HL-60 (cell line): Measurements from ENCODE around the gene SPOCK2.
"Not testable (repeated sequence)": the region's sequence is repeated elsewhere in the genome, so short reads cannot be mapped to it uniquely, and the experiment has no call there.

Source experiments
- DNase-seq, 2 experiments: peaks; one replicate each; pipeline ENCODE4 v3.0.0-alpha.2; 2010 to 2020; ENCODE audit warnings: low read depth in 1 of 2, low spot score in 1 of 2
- H3K27ac ChIP-seq: fragments of 250-450 bp; sonication (Bioruptor Pico); replicated peaks from 2 replicates; pipeline ENCODE4 v1.5.1; 2020; ENCODE audit warnings: mild to moderate bottlenecking, moderate library complexity
- H3K27me3 ChIP-seq: fragments of 250-450 bp; sonication (Bioruptor Pico); 2 replicates; pipeline ENCODE4 v1.5.1; 2021; ENCODE audit warnings: mild to moderate bottlenecking, moderate library complexity; ENCODE audit not compliant: insufficient read depth, poor library complexity, severe bottlenecking
- H3K4me3 ChIP-seq: replicated peaks from 2 replicates; pipeline ENCODE4 v1.5.1; 2011; ENCODE audit warnings: mild to moderate bottlenecking, control low read depth, low read length; ENCODE audit not compliant: insufficient read depth
- GABPA ChIP-seq: IDR thresholded peaks from 2 replicates; pipeline ENCODE4 v1.6.1; 2012; ENCODE audit warnings: low read depth
- POLR2AphosphoS5 ChIP-seq: IDR thresholded peaks from 2 replicates; pipeline ENCODE4 v1.6.1; 2012; ENCODE audit warnings: low read depth
- SPI1 ChIP-seq: IDR thresholded peaks from 2 replicates; pipeline ENCODE4 v1.6.1; 2012; ENCODE audit warnings: low read depth, mild to moderate bottlenecking, borderline replicate concordance
- TF ChIP-seq, protein P1 (sequence below): IDR thresholded peaks from 2 replicates; pipeline ENCODE4 v1.6.1; 2012; ENCODE audit warnings: low read depth; ENCODE audit not compliant: insufficient replicate concordance
- TF ChIP-seq, protein P2 (sequence below): IDR thresholded peaks from one replicate; pipeline ENCODE4 v1.5.1; 2011; ENCODE audit warnings: low read length, control low read depth, inconsistent platforms; ENCODE audit not compliant: insufficient read depth

Gene SPOCK2

DNA sequence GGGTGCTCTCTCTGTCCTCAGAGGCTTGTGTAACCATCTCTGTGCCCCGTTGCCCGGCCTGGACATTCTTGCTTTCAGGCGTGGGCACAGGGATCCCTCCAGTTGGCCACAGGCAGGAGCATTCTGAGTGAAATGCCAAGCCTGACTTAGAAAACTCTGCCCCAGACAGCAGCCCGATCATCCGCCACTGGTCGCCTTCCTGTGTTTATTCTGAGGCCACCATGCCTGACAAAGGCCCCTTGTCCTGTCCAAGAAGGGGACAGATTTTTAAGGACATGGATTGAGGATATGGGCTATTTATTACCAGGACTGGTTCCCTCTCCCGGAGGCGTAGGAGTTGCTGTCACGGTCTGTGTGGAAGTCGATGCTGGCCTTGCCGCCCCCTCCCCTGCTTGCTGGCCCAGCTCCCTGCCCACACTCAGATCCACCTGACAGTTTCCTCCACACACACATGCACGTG, 54.3 kb downstream of the SPOCK2 start:
- Histone ChIP-seq H3K4me3 (no peak overlapping the region), H3K27me3 (peaks cover 13% of the 10 kb centered on the region), H3K27ac (no peak overlapping the region)
- no peak for DNase-seq
- TF ChIP-seq SPI1 (no peak), GABPA (no peak), POLR2AphosphoS5 (no peak)
- TF ChIP-seq, protein P1, sequence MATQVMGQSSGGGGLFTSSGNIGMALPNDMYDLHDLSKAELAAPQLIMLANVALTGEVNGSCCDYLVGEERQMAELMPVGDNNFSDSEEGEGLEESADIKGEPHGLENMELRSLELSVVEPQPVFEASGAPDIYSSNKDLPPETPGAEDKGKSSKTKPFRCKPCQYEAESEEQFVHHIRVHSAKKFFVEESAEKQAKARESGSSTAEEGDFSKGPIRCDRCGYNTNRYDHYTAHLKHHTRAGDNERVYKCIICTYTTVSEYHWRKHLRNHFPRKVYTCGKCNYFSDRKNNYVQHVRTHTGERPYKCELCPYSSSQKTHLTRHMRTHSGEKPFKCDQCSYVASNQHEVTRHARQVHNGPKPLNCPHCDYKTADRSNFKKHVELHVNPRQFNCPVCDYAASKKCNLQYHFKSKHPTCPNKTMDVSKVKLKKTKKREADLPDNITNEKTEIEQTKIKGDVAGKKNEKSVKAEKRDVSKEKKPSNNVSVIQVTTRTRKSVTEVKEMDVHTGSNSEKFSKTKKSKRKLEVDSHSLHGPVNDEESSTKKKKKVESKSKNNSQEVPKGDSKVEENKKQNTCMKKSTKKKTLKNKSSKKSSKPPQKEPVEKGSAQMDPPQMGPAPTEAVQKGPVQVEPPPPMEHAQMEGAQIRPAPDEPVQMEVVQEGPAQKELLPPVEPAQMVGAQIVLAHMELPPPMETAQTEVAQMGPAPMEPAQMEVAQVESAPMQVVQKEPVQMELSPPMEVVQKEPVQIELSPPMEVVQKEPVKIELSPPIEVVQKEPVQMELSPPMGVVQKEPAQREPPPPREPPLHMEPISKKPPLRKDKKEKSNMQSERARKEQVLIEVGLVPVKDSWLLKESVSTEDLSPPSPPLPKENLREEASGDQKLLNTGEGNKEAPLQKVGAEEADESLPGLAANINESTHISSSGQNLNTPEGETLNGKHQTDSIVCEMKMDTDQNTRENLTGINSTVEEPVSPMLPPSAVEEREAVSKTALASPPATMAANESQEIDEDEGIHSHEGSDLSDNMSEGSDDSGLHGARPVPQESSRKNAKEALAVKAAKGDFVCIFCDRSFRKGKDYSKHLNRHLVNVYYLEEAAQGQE, result no peak
- TF ChIP-seq, protein P2, sequence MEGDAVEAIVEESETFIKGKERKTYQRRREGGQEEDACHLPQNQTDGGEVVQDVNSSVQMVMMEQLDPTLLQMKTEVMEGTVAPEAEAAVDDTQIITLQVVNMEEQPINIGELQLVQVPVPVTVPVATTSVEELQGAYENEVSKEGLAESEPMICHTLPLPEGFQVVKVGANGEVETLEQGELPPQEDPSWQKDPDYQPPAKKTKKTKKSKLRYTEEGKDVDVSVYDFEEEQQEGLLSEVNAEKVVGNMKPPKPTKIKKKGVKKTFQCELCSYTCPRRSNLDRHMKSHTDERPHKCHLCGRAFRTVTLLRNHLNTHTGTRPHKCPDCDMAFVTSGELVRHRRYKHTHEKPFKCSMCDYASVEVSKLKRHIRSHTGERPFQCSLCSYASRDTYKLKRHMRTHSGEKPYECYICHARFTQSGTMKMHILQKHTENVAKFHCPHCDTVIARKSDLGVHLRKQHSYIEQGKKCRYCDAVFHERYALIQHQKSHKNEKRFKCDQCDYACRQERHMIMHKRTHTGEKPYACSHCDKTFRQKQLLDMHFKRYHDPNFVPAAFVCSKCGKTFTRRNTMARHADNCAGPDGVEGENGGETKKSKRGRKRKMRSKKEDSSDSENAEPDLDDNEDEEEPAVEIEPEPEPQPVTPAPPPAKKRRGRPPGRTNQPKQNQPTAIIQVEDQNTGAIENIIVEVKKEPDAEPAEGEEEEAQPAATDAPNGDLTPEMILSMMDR, result no peak

DNA sequence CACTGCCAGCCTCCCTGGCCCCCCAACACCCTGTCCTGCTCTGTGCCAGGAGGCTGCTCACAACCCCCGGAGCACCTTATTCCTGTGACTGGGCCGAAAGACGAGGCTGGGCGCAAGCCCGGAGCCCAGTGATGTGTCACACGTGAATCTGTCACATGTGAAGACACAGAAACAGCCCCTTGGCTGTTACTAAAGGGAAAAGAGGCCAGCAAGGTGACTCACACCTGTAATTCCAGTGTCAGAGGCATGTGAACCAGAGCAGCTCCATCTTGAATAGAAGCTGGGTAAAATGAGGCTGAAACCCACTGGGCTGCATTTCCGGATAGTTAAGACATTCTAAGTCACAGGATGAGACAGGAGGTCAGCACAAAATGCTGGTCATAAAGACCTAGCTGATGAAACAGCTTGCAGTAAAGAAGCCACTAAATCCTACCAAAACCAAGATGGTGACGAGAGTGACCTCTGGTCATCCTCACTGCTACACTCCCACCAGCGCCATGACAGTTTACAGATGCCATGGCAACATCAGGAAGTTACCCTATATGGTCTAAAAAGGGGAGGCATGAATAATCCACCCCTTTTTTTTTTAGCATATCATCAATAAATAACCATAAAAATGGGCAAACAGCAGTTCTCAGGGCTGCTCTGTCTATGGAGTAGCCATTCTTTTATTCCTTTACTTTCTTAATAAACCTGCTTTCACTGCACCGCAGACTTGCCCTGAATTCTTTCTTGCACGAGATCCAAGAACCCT, 55.8 kb downstream of the SPOCK2 start:
- H3K27me3 ChIP-seq, result peaks cover 13% of the 10 kb centered on the region
- DNase-seq, H3K27ac ChIP-seq, H3K4me3 ChIP-seq: not testable (repeated sequence)

DNA sequence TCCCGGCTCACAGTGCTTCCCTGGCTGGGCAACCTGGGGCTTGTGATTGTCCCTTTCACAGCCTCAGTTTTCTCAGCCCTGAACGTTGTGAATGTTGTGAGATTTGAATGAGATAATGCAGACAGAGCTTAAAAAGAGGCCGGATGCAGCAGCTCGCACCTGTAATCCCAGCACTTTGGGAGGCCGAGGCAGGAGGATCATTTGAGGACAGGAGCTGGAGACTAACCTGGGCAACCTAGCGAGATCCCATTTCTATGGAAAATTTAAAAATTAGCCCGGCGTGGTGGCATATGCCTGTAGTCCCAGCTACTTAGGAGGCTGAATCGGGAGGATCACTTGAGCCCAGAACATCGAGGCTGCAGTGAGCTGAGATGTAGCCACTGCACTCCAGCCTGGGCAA, 56.6 kb downstream of the SPOCK2 start:
- no peak overlapping the region for H3K4me3 ChIP-seq
- no peak overlapping the region for H3K27ac ChIP-seq
- DNase-seq, result no peak
- TF ChIP-seq, protein P1, result no peak
- TF ChIP-seq, protein P2, result no peak
- TF ChIP-seq POLR2AphosphoS5 (no peak), SPI1 (no peak), GABPA (no peak)
- peaks cover 13% of the 10 kb centered on the region for H3K27me3 ChIP-seq

DNA sequence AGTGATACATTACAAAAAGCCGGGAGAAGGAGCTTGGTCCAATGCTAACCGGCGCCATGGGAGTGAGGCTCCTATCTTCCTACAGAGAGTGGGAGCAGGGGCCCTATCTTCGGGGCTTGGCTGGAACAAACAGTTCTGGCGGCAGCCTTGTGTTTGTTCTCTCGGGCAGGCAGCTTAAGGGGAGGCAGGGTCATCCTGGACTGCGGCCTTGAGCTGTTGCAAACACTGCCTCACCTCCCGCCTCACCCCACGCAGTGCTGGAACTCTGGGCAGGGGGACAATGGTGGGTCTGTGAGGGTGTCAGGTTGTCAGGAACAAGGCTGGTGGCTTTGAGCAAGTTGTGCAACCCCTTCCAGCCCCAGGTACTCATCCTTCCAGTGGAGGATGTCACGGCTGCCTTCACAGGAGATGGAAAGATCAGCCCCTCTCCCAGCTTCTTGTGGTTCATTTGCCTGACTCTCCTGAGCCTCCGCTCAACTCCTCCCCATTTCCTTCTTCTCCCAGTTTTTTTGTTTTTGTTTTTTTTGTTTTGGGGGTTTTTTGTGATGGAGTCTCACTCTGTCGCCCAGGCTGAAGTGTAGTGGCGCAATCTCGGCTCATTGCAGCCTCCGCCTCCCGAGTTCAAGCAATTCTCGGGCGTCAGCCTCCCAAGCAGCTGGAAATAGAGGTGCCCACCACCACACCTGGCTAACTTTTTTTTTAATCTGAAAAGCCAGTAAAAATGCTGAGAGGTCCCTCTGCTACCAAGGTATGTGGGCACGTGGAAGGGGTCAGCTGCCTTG, 57.4 kb downstream of the SPOCK2 start:
- TF ChIP-seq, protein P2, result no peak
- no peak for TF ChIP-seq GABPA
- Histone ChIP-seq H3K4me3 (no peak overlapping the region), H3K27me3 (peaks cover 13% of the 10 kb centered on the region), H3K27ac (no peak overlapping the region)
- no peak for DNase-seq
